GM23338 (cell line): ENCODE data around the gene GDF10.

Experiments
- CTCF ChIP-seq, 2 experiments: fragments of 200-600 bp in 1 of 2; sonication (generic) in 1 of 2; conservative IDR thresholded peaks; 2 replicates each; pipeline versions ENCODE4 v1.5.1 to v1.6.1; 2016 to 2017; ENCODE audit warnings: antibody characterized with exemption in 2 of 2, low read depth in 2 of 2, mild to moderate bottlenecking in 2 of 2, moderate library complexity in 1 of 2
- POLR2AphosphoS5 ChIP-seq: IDR thresholded peaks from 2 replicates; pipeline ENCODE4 v1.6.1; 2016; ENCODE audit warnings: antibody characterized with exemption, low read depth

DNA sequence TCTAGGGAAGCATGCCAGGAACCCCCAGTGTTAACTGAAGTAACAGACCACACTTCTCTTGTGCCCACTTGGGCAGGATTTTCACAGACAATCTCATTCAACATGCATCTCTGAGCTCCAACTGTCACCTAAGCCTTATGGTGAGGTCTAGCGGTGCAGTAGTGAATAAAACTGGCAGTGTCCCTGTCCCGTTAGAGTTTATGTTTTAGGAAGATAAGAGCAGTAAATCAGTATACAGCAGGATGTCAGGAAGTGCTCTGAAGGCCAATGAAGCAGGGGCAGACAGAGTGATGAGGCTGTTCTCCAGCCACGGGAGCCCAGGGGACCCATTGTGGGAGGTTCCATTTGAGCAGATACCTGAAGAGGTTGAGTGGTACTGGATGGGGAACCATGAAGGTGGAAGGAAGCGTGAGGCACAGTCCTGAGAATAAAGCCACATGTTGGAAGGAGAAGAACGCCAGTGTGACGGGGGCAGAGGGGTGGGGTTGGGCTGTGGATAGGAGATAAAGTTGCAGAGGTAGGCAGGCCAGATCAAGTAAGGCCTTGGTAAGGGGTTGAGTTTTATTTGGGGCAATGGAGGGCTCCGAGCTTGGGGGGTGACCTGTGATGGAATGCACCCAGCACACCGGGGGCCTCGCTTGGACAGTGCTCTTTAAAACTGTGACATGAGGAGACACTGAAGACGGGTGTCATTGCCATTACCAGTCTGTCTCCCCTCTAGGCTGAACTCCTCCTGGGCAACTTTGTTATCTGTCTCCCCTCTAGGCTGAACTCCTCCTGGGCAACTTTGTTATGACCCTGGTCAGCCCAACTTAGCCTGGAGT lies 6.6 kb downstream of the GDF10 start:
- TF ChIP-seq CTCF (conservative IDR thresholded peaks at IDR 0.05; ENCODE audit: low read depth in 2 of 2), result no peak
- no peak for TF ChIP-seq POLR2AphosphoS5
